ENCODE results near the gene RBP4.

Gene RBP4

DNA sequence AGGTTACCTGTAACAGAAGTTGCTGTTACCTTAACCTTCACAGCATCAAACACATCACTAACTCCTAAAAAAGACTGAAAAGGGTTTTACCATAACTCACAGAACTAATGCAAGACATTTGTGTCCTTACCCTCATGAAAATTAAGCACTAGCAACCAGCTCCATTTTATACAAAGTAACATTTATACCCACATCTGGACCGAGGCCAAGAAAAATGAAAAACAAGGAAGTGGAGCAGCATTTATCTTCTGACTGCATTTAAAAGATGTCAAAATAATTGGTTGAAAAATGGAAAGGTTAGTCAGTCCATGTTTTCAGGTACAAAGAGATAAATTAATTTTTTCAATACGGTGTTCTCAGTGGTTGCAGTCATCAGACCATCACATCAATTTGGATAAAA, 3.1 kb upstream of the RBP4 start:
- in situ Hi-C loops (cut with MboI; ENCODE audit: low sequenced_read_pairs), result no loop called here
- Histone ChIP-seq H3K4me3 (no peak overlapping the region), H3K4me1 (no peaks in the 10 kb centered on the region), H3K36me3 (replicated peaks) (no peaks in the 10 kb centered on the region), H3K9me3 (no peaks in the 10 kb centered on the region), H3K27me3 (ENCODE audit: low read depth) (peaks cover 38% of the 10 kb centered on the region)
- DNase-seq (ENCODE audit: low spot score in 2 of 2), result no peak

DNA sequence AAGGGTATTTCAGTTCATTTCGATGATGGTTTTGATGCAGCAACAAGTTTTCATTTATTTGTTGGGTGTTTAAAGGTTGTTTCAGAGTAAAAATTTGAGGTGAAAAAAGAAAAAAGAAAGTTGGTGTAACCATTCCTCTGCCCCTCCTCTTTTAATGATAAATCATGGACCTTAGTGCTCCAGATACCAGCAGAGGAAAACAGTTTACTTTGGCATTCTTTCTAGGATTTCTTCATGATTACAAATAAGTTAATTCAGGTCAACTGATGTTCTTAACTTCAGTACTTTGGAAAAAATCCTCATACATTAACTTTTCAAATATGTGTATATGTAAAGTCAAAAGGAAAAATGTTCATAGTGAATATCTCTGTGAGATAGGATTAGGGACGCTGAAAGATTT, 2.0 kb upstream of the RBP4 start:
- in situ Hi-C loops (cut with MboI; ENCODE audit: low sequenced_read_pairs), result no loop called here
- DNase-seq (ENCODE audit: low spot score in 2 of 2), result no peak
- Histone ChIP-seq H3K36me3 (replicated peaks) (no peaks in the 10 kb centered on the region), H3K27me3 (ENCODE audit: low read depth) (peaks cover 39% of the 10 kb centered on the region), H3K4me1 (no peaks in the 10 kb centered on the region), H3K9me3 (no peaks in the 10 kb centered on the region), H3K4me3 (no peak overlapping the region)

DNA sequence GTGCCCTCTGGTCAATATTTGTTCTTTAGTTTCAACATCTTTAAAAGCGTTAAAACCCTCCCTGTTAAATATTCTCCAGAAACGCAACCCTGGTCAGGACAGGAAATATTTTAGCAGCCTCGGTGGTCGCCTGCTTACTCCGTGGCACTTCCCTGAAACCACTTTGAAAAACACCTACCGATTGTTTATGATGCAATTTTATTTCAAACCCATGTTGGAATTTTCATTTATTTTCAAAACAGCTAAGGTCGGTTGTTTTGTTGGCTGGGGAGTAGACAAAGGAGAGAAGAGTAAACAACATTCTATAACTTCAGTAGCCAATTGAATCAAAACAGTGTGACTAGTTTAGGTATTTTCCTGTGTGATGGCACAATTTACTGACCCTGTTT, 733 bp upstream of the RBP4 start:
- in situ Hi-C loops (cut with MboI; ENCODE audit: low sequenced_read_pairs), result no loop called here
- Histone ChIP-seq H3K4me1 (no peaks in the 10 kb centered on the region), H3K9me3 (no peaks in the 10 kb centered on the region), H3K36me3 (replicated peaks) (no peaks in the 10 kb centered on the region), H3K4me3 (no peak overlapping the region), H3K27me3 (ENCODE audit: low read depth) (peaks cover 36% of the 10 kb centered on the region)
- no peak for DNase-seq (ENCODE audit: low spot score in 2 of 2)

DNA sequence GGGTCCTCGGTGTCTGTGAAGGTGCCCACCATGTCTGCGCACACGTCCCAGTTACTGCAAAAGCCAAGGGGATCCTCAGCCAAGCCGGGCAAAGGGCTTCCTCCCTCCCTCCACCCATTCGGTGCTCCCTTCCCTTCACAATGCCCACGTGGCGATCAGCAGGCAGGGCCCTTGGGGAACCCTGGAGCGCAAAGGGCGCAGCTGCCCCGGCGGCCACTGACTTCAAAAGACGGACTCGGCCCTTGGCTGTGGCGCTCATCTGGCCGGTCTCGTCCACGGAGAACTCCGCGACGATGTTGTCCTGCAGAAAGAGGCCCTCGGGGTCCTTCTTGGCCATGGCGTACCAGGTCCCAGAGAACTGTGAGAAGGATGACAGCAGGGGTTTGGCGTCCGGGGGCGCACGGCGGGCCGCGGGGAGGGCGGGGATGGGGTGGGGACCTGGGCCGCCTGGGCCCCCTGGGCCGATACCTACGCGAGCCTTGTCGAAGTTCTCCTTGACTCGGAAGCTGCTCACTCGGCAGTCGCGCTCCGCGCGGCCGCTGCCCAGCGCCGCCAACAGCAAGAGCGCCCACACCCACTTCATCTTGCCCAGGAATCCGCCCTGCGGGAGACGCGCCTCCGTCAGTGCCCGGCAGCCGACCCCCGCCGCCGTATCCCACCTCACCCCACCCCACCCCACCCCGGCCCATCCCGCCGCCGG, 439 bp downstream of the RBP4 start:
- in situ Hi-C loops (cut with MboI; ENCODE audit: low sequenced_read_pairs), result no loop called here
- no peak for DNase-seq (ENCODE audit: low spot score in 2 of 2)
- Histone ChIP-seq H3K4me1 (no peaks in the 10 kb centered on the region), H3K36me3 (replicated peaks) (no peaks in the 10 kb centered on the region), H3K27me3 (ENCODE audit: low read depth) (peaks cover 32% of the 10 kb centered on the region), H3K4me3 (no peak overlapping the region), H3K9me3 (no peaks in the 10 kb centered on the region)

DNA sequence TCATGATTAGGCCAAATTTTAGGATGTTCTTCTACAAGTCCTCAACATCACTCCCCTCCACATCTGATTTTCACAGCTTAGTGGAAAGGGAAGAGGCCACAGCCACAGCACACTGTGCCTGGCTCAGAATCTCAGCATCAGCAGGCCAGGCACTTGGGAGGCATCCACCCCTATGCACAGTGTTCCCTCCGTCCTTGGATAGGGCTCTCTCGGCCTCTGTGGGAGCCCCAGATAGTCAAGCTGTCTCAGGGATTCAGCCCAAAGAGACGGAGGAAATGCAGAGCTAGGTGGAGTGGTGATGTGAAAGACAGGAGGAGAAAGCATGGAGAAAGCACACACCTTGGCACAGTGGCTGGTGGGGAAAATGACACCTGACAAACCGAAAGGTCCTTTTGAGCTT, 1.3 kb downstream of the RBP4 start:
- Histone ChIP-seq H3K9me3 (no peaks in the 10 kb centered on the region), H3K27me3 (ENCODE audit: low read depth) (peaks cover 32% of the 10 kb centered on the region), H3K4me1 (no peaks in the 10 kb centered on the region), H3K4me3 (no peak overlapping the region), H3K36me3 (replicated peaks) (no peaks in the 10 kb centered on the region)
- no peak for DNase-seq (ENCODE audit: low spot score in 2 of 2)
- in situ Hi-C loops (cut with MboI; ENCODE audit: low sequenced_read_pairs), result no loop called here

DNA sequence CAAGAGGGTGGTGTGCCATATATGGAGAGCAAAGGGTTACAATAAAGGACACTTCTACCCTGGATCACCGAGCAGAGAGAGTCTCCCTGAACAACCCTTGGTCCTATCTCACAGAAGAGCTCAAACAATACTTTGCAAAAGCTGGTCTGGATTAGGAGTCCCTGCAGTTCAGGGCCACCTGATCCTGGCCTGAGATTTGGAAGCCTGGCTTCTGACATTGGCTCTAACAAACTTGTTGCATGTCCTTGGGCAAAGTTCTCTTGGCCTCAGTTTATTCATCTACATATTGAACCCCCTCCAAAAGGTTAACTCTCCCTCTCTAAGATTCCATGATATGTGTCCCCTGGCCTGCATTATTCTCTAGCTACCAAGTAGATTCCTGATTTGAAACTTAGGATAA, 1.7 kb downstream of the RBP4 start:
- in situ Hi-C loops (cut with MboI; ENCODE audit: low sequenced_read_pairs), result no loop called here
- no peak overlapping the region for H3K4me3 ChIP-seq

DNA sequence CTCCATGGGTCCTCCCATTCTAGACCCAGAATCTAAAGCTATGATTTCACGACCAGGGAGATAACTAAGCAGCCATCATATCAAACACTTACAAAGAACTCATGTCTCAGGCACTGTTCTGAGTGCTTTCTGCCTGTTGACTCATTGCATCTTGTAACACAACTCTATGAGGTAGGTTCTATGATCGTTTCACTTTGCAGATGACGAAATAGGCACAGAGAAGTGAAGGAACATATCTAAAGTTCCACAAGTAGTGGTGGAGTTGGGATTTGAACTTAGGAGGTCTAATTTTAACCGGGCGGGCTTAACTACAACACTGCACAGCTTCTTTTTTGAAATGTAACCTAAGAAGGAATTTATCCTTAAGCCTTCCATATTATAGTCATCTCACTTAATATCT, 2.9 kb downstream of the RBP4 start:
- in situ Hi-C loops (cut with MboI; ENCODE audit: low sequenced_read_pairs), result no loop called here
- Histone ChIP-seq H3K36me3 (replicated peaks) (no peaks in the 10 kb centered on the region), H3K4me3 (no peak overlapping the region), H3K27me3 (ENCODE audit: low read depth) (peaks cover 24% of the 10 kb centered on the region), H3K4me1 (no peaks in the 10 kb centered on the region), H3K9me3 (no peaks in the 10 kb centered on the region)
- DNase-seq (ENCODE audit: low spot score in 2 of 2), result no peak

More for the DNA sequence above, 1.7 kb downstream of the RBP4 start:
- Histone ChIP-seq H3K9me3 (no peaks in the 10 kb centered on the region), H3K27me3 (ENCODE audit: low read depth) (peaks cover 32% of the 10 kb centered on the region), H3K36me3 (replicated peaks) (no peaks in the 10 kb centered on the region), H3K4me1 (no peaks in the 10 kb centered on the region)
- no peak for DNase-seq (ENCODE audit: low spot score in 2 of 2)

DNA sequence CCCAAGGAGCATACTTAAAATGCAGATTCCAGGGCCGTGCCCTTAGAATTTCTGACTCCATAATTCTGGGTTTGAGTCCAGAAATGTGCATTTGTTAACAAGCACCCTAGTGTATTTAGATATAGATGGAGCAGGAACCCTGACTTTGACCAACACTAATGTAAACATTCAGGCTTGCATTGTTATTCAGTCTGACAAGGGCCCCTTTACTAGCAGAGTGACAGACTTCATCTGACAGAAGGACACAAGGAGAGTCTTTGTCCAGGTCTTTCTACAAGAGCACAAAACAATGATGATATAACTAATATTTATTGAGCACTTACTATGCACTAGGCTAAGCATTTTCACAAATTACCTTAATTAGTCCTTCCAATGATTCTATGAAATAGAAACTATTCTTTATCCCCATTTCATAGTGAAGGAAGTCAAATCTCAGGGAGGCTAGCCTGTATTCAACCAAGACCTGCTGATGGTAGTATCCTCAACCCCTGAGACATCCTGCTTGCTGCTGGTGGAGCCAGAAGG, 3.9 kb downstream of the RBP4 start:
- Histone ChIP-seq H3K4me1 (no peaks in the 10 kb centered on the region), H3K27me3 (ENCODE audit: low read depth) (peaks cover 15% of the 10 kb centered on the region), H3K4me3 (no peak overlapping the region), H3K9me3 (no peaks in the 10 kb centered on the region), H3K36me3 (replicated peaks) (no peaks in the 10 kb centered on the region)
- in situ Hi-C loops (cut with MboI; ENCODE audit: low sequenced_read_pairs), result no loop called here
- DNase-seq (ENCODE audit: low spot score in 2 of 2), result no peak

DNA sequence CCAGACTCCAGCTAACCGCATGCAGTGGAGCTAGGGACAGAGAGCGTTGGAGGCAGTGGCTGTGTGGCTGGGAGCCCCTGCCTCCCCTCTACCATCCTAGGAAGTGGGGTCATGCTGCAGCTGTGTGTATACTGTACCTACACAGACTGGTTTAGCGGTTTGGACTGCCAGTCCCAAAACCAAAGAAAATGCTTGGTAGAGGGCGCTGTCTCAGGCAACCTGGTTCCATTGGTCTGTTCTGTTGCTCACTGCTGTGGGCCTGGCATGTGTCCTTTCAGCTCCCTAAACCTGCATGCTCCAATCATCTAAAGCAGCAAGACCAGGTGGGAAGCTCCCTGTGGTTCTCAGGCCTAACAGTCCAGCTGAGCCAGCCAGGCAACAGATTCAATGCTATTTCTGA, 4.5 kb downstream of the RBP4 start:
- Histone ChIP-seq H3K36me3 (replicated peaks) (no peaks in the 10 kb centered on the region), H3K4me3 (no peak overlapping the region), H3K9me3 (no peaks in the 10 kb centered on the region), H3K27me3 (ENCODE audit: low read depth) (peaks cover 9% of the 10 kb centered on the region), H3K4me1 (no peaks in the 10 kb centered on the region)
- no peak for DNase-seq (ENCODE audit: low spot score in 2 of 2)
- in situ Hi-C loops (cut with MboI; ENCODE audit: low sequenced_read_pairs), result no loop called here

DNA sequence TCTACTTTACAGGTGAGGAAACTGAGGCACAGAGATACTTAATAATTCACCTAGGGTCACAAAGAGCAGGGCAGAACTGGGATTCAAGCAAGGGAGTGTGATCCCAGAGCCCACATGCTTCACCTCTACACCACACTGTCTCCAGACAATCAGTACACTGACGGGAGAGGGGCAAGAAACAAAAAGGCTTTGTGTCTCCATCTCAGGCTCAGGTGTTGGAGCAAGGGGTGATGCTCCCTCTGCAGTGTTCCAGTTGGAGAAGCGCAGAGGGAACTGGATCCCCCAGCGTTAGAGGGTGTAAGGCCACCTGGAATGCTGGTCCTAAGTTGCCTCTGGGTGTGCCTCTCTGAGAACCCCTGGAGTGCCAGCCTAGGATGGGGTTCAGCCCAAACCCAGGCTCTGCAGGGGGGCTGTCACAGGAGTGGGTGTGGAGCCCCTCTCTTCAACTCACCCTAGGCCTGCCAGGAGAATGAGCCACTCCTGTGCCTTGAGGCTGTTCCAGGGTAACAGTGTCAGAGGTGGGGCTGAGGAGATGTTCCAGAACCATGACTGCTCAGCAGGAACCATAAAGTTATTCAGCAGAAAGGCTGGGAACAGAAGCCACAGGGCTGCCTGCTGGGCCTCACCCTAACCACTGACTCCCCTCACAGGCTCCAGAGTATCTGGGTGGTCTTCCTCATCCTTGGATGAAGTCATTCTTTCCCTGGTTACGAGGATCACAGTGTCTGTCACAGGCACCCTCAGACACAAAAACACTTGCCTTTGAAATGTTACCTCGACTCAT, 5.5 kb downstream of the RBP4 start:
- in situ Hi-C loops (cut with MboI; ENCODE audit: low sequenced_read_pairs), result no loop called here
- no peak for DNase-seq (ENCODE audit: low spot score in 2 of 2)
- H3K4me1 ChIP-seq, result no peaks in the 10 kb centered on the region
- H3K4me3 ChIP-seq, result no peak overlapping the region
- no peaks in the 10 kb centered on the region for H3K36me3 ChIP-seq (replicated peaks)
- H3K9me3 ChIP-seq, result no peaks in the 10 kb centered on the region
- peaks cover 5% of the 10 kb centered on the region; the same call in 1 of the 2 replicates for H3K27me3 ChIP-seq (ENCODE audit: low read depth)

DNA sequence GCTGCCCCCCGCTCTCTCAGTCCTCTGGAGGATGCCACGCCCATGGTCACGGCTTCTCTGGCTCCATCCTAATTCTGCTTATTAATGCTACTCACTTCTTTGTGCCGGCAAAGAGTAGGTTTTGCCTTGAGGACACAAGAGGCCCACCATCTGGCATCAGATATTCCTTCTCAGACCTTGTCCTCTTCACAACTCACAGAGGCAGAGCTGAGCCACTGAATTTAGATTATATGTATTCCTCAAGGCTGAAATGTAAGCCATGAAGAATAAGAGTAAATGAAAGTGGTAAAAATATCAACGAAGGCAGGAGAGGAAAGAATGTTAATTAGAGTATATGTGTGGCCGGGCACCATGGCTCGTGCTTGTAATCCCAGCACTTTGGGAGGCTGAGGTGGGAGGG, 6.5 kb downstream of the RBP4 start:
- Histone ChIP-seq H3K27me3 (ENCODE audit: low read depth) (peaks cover 2% of the 10 kb centered on the region; the same call in 1 of the 2 replicates), H3K36me3 (replicated peaks) (no peaks in the 10 kb centered on the region), H3K9me3 (no peaks in the 10 kb centered on the region), H3K4me3 (no peak overlapping the region), H3K4me1 (no peaks in the 10 kb centered on the region)
- no peak for DNase-seq (ENCODE audit: low spot score in 2 of 2)
- in situ Hi-C loops (cut with MboI; ENCODE audit: low sequenced_read_pairs), result no loop called here

DNA sequence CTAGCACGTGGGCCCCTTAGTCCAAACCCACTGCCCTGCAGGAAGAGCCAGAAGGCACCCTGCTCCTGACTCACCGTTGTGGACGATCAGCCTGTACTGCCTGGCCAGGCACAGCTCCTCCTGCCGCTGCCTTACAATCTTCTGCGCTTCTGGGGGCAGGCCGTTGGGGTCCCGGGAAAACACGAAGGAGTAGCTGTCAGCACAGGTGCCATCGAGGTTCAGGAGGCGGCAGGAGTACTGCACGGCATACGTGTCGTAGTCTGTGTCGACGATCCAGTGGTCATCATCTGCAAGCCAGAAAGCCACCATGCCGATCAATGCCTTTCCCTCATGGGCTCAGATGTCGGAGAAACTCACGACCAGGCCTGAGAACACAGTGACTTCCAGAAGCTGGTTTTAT, 7.3 kb downstream of the RBP4 start:
- Histone ChIP-seq H3K4me1 (no peaks in the 10 kb centered on the region), H3K9me3 (no peaks in the 10 kb centered on the region), H3K4me3 (no peak overlapping the region), H3K36me3 (replicated peaks) (no peaks in the 10 kb centered on the region), H3K27me3 (ENCODE audit: low read depth) (no peaks in the 10 kb centered on the region)
- in situ Hi-C loops (cut with MboI; ENCODE audit: low sequenced_read_pairs), result no loop called here
- DNase-seq (ENCODE audit: low spot score in 2 of 2), result no peak

DNA sequence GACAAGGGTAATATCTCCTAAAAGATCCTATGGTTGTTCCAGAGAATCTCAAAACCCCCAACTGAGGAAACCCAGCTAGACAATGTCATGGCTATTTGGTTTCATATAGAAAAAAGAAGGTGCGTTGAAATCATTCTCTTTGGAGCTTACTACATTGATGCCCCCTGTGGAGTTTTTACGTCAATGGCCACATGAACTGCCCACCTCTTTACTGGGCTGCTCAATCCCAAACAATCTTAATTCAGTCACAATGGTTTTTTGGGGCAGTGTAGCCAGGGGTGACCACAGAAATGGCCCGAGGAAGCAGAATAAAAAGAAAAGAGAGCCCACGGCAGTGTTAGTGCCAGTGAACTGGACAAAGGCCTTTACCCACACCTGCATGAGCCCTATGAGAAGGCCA, 7.8 kb downstream of the RBP4 start:
- H3K4me1 ChIP-seq, result no peaks in the 10 kb centered on the region
- in situ Hi-C loops (cut with MboI; ENCODE audit: low sequenced_read_pairs), result no loop called here
- no peak for DNase-seq (ENCODE audit: low spot score in 2 of 2)
- H3K36me3 ChIP-seq (replicated peaks), result no peaks in the 10 kb centered on the region
- no peaks in the 10 kb centered on the region for H3K9me3 ChIP-seq
- no peak overlapping the region for H3K4me3 ChIP-seq
- no peaks in the 10 kb centered on the region for H3K27me3 ChIP-seq (ENCODE audit: low read depth)

DNA sequence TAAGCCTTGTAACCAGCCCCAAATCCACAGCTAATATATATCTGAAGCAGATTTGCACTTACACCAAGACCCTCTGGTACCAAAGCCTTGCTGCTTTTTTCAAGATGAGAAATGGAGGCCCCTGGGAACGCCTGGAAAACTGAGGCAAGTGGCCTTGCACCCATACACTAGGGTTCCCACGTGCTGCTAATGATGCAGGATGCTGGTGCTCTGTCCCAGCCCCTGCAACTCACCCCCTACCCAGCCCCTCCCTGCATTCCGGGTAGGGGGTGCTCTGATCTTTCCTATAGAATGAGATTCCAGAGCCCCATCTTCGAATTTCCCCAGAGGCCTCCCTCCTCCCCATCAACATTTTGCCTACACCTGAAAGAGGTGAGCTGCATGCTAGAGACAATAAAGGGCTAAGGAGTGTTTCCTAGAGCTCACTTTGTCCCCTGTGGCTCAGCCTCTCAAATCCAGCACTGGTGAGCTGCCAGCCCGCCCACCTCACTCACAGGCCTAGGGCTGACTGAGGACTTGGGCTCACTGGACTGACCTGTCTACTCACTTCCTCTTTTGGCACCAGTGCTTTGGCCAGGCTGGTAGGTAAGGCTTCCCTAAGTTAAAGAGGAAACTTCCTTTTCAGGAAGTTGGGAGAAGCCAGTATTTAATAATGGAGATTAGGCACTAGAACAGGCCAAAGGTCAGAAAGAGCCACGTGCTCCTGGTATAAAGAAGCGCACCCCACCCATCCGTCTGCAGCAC, 9.8 kb downstream of the RBP4 start:
- H3K9me3 ChIP-seq, result no peaks in the 10 kb centered on the region
- H3K27me3 ChIP-seq (ENCODE audit: low read depth), result no peaks in the 10 kb centered on the region
- no peaks in the 10 kb centered on the region for H3K36me3 ChIP-seq (replicated peaks)
- in situ Hi-C loops (cut with MboI; ENCODE audit: low sequenced_read_pairs), result no loop called here
- DNase-seq (ENCODE audit: low spot score in 2 of 2), result no peak
- no peak overlapping the region for H3K4me3 ChIP-seq
- no peaks in the 10 kb centered on the region for H3K4me1 ChIP-seq
